ENCODE measurements around the gene PTPRG.

Gene PTPRG

DNA sequence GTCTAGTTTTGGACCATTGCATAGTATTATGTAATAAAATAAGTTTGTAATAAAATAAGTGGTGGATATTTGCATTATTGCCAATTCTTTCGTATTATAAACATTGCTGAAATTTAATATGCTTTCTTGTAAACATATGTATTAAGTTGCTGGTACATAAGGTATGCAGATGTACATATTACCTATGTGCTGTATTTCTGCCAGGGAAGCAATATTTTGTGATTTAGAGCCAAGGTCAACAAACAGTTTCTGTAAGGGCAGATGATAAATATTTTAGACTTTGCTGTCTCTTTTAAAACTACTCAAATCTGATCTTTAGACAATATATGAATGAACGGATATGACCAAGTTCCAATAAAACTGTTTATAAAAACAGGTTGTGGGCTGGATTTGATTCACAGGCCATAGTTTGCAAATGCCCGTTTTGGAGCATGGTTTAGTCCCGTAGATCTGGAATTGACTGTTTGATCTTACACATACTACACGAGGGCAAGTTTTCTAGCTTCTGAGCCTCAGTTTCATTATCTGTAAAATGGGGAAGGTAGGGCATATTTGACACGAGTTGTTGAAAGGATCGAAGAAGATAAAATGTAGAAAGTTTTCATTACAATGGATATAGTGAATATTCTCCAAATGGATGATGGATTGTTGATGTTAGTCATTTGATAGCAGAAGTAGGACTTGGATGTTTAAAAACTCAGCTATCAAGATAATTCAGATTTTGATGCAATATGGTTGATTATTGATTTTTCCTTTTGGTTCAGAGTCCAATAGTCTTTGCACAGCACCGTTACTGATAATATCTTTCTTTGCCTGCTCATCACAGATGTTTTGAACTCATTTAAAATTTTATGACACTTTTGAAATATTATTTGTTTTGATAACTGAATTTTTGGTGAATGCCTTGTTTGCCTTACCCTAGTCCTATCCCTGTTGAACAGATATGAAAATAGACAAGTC, 417.4 kb downstream of the PTPRG start:
- DNase-seq = no peak

DNA sequence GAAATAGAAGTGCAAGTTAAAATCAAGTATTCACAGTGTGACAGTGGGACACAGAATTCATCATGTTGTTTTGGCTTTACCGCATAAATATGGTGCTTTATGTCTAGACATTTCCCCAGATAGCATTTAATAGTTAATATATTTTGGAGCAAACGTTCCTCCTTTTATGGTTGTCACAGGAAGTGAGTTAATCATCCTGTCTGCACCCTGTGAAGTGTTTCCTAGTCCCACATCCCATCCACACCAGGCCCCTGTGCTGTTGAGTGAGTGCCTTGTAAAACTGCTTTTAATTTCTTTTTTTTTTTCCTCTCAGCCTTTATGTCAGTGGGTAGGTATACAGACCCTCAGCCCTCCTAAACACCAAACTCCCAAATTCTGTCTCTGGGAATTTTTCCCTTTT, 418.3 kb downstream of the PTPRG start:
- no peak for DNase-seq

DNA sequence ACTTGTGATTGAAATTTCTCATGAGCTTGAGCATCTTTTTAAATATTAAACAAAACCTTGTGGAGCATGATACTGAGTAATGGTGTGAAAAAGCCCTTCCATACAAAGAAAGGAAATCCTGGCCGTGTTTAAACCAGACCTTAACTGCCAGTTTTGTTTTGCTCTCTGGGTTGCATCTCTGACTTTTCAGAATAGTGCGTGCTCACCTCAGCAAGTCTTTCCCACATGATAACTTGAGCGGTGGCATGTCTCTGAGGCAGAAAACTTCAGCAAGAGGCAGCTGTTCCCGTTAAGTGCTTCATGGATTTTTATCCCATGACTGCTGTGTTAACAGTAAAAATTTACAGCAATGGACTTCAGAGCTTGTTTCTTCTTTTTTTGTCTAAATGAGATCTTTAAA, 418.7 kb downstream of the PTPRG start:
- DNase-seq = no peak

DNA sequence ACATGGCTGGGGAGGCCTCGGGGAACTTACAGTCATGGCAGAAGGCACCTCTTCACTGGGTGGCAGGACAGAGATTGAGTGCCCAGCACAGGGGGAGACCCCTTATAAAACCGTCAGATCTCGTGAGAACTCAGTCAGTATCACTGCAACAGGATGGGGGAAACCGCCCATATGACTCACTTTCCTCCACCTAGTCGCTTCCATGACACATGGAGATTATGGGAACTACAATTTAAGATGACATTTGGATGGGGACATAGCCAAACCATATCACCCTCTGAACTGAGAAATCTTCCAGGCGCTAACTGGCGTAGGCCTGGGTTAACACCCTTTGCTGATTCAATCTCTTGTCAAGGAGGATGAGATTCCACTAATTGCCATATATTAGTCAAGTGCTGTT, 419.7 kb downstream of the PTPRG start:
- no peak for DNase-seq

DNA sequence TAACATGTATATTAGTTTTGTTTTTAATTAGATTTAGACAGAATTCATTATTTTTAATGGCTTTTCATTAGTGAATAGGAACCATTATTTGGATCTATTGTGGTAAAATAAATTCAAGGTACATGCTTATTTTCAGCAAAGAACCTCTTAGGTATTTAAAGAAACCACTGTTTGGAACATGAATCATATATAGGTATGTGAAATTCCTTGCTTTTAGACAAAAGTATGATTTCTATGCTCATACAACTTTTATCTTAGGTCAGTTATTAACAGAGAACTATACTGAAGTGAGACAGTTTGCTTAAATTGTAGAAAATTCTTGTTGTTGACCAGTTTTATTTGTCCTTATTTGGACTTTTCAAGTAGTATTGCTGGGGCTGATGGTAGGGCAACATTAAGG, 422.1 kb downstream of the PTPRG start:
- no peak for DNase-seq

DNA sequence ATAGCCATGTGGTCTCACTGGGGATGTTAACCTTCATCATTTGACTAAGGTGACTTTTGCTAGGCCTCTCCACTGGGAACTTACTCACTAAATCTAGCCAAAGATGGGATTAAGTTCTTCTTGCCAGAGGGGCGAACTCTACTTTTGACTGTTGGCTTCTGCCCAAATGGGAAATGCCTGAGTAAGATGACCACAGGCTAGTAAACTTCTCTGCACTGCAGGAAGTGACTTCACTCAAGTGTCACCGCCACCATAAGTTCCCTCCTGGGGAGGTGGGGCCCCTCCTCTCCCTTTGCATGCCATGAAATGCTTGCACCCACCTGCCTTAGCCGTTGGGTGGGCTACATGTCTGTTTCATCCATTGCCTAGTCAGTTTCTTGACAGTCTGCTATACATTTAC, 423.6 kb downstream of the PTPRG start:
- no peak for DNase-seq

DNA sequence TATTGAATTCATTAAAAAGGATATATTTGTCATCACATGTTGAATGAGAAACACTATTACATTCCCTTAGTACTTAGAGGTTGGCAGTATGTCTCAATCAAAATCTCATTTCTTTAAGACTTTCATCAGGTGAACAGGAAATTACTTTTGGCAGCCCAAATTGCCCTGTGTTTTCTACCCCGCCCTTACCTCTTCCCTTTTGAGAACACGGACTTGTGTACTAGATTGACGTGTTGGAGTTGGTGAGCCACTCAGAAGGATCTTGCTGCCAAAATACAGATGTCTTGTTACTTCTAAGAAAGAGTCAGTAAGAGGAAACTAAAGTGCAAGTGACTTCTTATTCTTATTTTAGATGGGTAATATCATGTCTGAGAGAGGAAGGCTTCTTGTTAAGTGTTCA, 425.1 kb downstream of the PTPRG start:
- no peak for DNase-seq

DNA sequence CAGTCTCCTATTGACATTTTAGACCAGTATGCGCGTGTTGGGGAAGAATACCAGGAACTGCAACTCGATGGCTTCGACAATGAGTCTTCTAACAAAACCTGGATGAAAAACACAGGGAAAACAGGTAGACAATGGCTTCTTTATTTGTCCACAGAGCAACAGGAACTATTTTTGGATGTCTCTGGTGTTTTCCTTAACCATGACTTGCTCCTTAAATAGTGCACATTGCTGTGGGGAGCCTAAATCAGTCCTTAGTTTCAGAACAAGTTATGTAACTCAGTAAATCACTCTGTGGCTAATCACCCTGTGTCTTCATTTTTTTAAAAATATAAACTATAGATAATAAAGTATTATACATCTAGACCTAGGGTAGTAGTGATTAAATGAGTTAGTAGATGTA, 428.3 kb downstream of the PTPRG start:
- no peak for DNase-seq

DNA sequence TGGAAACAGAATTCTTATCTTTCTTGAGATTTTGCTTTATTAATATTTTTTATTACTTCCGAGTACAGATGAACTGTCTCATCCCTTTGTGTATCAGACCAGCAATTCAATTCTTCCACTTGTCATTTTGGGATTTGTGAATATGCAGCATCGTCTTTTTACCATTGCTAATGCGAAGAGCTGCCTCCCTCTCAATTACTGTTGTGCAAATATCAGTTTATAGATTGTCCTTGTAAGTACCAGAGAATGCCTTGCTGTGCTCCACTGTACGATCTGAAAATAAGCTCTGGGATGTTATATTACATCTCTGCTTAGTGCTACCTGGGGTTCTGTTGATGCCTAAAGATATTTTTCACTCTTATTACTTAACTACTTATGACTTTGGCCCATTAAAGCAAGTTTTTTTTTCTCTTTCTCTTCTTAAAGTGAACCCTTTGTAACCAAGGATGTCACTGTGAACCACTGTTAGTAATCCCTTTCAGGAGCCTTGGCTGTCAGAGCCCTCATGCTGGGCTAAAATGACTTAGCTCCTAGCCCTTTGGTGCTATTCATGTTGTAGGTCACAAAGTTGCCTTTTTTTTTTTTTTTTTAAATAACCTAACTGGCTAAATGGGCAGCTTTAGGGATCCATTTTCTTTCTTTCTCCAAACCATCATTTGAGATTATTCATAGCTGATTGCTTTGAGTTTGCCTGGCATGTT, 429.1 kb downstream of the PTPRG start:
- DNase-seq = no peak

DNA sequence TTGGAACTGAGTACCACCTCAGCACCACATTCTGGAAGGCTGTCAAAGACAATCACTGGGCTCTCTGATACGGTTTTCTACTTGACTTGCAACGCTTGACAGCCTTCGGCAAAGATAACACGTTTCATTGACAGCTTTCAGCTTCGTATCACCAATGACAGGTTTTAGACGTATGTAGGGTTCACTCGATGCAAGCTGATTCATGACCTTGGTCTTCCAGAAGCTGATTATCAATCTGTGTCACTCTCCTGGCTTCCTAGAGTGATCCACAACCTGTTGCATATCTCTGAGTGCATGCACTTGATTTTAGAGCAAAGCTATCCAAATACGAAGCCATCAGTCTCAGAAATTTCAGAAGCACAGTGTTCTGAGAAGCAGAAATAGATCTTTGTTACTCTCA, 430.3 kb downstream of the PTPRG start:
- DNase-seq = no peak

DNA sequence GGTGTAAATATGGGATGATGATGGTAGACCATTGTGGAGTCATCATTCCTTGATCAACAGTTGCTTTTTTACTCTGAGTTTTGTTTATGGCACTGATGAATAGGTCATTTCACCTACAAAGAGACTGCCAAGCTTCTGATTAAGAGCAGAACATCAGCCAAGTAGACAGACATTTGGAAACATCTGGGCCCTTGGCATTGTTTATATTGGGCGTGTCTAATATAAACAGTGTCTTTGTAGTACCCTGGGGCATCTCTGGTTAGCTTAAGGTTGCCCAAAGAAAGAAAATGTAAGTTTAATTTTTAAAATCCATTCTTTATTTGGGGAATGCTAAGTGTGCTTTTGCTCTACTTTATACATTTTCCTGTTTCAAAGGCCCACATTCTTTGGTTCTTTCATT, 435.0 kb downstream of the PTPRG start:
- DNase-seq = no peak

DNA sequence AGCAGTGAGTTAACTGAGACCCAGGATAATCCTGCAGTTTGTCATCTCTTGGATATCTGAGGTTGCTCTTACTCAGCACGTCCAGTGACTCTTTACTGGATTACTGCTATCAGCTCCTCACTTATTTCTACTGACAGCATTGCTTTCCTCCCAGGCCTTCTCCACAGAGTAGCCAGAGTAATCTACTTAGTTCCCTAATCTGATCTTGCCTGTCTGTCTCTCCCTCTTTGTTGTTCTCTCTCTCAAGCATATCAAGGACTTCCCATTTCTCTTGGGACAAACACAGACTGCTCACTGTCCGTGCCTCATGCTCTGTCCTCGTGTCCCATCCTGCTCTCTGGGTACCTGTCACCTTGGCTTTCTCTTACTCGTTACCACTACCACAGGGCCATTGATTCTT, 435.7 kb downstream of the PTPRG start:
- no peak for DNase-seq

DNA sequence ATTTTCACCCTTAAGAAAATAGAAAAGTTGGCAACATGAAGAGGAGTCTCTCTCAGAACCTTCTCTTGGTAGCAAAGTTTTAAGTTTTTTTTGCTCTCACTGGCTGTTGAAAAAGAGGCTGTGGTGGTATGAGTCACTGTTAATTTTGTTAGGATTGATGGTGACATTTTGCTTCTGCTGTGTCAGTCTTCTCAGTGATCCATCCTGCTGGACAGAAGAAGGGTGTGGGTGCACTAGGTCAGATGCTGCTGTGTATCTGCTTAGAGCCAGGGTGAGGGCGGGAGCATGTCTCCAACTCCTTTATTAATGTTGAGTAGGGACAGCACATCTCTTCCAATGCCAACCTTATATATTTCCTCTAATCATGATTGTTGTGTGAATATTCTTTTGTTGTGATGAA, 442.5 kb downstream of the PTPRG start:
- DNase-seq = no peak

DNA sequence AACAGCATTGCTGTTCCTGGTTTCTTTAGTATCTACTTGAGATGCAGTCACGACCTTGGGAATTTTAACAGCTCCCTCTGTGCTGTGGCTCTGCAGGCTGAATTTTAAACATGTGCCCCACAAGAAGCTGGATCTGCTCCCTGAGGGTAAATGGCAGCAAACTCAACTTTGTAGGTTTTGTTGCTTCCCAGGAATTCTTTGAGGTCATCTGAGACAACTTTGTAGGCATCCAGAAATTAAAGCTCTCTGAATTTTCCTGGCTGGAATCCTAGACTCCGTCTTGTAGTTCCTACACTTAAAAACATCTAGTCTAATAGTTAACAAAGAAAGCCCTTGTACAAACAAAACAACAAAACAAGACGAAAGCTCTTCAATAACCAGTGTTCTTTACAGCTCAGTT, 445.7 kb downstream of the PTPRG start:
- DNase-seq = no peak

DNA sequence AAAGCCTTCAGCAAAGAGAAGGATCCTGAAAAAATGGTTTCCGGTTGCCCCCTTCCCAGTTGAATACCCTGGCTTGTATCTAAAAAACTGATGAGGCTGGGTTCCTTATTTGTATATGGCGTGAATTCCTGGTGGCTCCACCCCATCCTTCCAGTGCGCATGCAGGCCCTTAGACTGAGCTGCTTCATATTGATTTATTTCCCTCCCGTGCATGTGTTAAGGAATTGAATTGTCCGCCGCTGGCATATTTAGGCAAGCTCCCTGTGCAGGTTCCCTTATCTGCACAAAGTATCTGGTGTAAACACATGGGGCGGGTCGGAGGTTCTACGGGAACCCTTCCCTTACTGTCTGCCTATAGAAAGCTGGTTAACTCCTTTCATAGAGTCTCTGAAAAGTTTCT, 449.6 kb downstream of the PTPRG start:
- DNase-seq = no peak

DNA sequence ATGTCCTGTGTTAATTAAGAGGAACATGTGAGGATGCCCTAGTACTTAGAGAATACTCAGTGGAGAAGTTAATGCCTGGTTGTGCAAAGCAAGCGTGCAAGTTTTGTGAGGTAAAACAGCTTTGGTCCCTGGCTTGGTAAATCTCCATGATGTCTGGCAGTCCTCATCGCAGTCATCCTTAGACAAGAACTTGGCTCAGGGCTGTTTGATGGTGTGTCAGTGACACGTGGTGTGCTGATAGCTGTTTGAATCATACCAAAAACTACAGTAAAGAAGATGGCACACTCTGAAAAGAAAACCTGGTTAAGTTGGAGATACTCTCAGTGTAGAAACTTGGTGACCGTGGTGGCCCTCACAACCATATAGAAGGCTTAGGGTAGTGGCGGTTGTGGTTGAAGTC, 450.3 kb downstream of the PTPRG start:
- DNase-seq = no peak

DNA sequence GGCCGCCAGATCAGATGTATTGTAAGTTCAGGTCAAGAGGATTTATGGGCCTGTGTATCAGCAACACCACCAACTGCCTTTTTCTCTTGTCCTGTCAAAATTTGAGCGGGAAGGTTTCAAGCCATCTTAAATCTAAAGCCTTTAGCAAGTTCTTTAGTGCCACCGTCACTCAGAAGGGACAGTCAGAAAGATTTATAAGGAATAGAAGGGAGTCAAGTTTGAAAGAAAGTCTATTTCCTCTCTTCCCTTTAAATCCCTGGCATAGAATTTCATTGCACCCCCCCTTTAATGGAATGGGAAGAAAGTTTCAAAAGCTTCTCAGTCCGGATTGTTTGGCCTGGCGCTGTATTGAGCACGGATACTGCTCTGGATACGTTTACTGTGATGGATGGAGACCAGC, 452.6 kb downstream of the PTPRG start:
- DNase-seq = no peak

DNA sequence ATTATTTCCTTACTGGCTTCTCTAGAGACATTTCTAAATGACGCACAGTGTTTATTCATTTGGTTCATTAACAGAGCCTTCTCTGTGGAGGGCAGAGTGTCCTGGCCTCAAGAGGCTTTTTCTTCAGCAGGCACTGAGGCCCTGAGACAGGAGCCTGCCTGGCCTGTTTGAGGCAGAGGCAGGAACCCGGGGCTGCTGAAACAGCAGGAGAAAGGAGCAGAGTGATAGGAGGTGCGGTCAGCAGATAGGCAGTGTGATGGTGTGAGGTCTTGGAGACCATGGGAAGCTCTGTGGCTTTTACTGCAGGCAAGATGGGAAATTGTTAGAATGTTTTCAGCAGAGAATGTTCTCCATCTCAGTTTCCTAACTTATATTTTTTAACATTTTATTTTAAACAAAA, 453.7 kb downstream of the PTPRG start:
- DNase-seq = no peak

DNA sequence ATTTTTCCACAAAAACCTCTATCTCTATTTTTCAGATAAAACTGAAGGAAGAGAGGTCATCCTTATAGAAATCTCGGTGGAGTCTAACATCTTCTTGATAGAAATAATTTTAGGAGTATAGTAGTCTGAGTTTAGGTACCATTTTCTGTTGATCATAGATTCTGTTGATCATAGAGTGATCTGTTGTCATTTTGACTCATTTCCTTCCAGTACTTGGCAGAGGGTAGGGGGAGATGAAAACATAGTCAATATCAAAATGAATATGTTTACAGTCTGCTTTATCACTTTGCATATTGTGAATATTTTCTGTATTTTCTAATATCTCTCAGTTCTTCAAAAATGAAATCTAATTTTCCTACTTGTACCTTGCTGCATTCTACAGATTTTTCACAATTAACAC, 458.5 kb downstream of the PTPRG start:
- no peak for DNase-seq

DNA sequence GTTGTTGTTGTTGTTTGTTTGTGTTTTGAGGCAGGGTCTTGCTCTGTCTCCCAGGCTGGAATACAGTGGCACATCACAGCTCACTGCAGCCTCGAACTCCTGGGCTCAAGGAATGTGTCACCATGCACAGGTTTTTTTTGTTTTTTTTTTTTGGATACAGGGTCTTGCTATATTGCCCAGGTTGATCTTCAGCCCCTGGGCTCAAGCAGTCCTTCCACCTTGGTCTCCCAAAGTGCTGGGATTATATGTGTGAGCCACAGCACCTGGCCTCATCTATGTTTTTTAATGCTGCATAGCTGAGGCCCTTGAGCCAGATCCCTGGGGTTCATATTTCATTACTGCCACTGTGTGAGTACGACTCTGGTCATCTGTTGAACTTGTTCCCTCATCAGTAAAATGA, 459.3 kb downstream of the PTPRG start:
- DNase-seq = no peak

DNA sequence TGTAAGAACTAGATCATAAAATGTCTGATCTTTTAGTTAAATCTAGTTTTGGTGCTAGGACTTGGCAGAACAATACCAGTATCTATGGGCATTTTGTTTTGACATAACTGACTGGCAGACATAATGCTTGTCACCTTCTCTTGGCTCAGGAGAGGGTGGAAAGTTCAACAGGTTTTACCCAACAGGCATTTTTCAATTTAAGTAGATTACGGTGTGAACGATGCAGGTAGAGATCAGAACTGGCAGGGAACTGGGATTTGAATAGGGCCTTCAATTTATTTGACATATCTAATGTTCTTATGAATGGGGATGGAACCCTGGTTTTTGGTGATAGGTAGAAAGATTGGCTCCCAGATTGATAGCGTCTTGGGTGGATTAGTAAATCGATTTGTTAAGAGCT, 460.9 kb downstream of the PTPRG start:
- no peak for DNase-seq

DNA sequence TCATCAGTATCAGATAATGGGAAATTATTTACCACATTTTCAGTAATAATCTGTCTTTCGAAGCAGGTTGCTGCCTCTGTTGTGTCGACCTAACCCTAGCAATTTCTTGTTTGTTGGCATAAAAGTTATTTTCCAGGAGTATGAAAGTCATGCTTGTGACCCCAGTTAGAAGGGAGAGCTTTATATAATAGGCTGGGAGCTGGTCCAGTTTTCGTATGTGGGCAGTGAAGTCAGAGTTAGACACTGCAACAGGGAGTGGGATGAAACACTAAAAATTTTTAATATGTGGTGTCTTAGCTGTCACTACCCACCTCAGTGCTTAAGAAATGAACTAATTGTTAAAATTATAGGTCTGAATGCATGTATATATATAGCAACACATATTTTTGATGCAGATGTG, 463.5 kb downstream of the PTPRG start:
- no peak for DNase-seq

DNA sequence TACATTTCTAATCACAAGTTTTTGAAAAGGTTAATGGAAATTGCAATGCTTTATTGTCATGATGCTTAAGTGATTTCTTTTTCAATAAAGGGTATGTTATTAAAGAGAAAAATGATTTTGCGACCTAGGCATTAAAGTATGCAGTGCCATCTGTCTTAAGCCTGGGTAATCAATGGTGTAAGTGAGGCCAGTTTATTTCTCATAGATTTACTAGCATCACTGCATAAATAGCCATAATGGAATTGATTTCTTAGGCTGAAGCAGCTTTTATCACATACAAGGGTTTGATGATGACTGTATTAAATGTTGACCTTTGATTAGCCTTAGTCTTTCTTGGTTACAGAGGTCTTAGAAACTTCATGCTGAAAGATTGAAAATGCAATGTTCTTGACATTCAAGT, 464.5 kb downstream of the PTPRG start:
- DNase-seq = no peak

DNA sequence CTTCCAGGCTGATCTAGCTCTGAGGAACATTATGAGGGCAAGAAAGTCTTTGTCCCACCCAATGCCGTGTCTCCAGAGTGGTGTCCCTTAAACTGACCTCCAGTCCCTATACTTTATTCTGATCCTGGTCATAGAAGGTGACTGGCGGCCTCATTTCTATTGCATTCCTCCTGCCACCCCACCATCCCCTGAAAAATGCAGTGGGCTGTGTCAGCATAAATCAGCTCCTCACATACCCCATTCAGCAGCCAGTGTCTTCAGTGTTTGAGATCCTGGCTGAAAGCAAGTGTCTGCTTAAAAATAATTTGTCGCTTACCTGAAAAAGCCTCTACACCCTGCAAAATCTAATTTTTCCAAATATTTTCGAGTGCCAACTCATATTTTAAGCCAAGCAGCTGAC, 465.9 kb downstream of the PTPRG start:
- no peak for DNase-seq

DNA sequence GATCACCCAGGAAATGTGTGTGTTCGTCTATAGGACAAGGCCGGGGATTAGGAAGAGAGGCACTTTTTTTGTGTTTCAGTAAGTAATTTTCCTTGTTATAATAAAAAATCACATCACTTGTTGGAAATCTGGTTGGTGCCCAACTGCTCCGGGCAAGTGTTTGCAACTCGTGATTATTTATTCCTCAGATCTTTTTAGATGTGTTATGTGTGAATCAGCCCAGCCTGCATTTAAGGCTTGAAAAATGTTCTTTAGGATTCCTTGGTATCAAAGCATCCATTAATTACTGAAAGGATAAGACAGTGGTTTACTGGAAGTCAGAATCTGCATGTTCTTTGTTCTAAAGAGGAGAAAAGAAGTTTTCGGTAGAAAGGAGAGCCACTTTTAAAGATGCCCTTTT, 466.4 kb downstream of the PTPRG start:
- DNase-seq = no peak

Measured in activated naive CD4-positive, alpha-beta T cell (primary cell).